ENCODE measurements around the gene GALNT17. TPM values are rescaled to one million over a fixed set of nuclear protein-coding genes. Genes with fewer than 3 reads are reported as not detected.
A peak's percentile ranks its signal among the peaks of the same experiment; 100 is the strongest.
"Not testable (repeated sequence)": the region's sequence is repeated elsewhere in the genome, so short reads cannot be mapped to it uniquely, and the experiment has no call there.

GALNT17 gene
- polyA plus RNA-seq, 1 donor: 3.1 TPM

DNA sequence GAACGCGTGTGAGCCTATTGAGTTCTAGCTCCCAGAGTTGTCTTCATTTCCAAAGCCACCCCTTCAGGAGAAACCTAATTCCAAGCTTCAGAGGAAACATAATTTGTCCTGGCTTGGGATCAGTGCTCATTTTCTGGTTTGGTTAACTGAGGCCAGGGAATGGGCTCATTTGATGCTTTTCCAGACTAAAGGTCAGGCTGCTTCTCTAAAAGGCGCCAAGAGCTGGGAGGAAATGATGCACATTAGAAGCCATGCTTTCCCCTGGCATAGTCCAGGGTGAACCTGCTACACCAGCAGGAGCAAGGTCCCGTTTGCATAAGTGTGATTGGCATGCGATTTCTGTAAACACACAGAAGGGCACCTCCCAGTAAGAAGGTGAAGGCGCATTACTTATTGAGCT lies 435.0 kb downstream of the GALNT17 start:
- DNase-seq: no peak

DNA sequence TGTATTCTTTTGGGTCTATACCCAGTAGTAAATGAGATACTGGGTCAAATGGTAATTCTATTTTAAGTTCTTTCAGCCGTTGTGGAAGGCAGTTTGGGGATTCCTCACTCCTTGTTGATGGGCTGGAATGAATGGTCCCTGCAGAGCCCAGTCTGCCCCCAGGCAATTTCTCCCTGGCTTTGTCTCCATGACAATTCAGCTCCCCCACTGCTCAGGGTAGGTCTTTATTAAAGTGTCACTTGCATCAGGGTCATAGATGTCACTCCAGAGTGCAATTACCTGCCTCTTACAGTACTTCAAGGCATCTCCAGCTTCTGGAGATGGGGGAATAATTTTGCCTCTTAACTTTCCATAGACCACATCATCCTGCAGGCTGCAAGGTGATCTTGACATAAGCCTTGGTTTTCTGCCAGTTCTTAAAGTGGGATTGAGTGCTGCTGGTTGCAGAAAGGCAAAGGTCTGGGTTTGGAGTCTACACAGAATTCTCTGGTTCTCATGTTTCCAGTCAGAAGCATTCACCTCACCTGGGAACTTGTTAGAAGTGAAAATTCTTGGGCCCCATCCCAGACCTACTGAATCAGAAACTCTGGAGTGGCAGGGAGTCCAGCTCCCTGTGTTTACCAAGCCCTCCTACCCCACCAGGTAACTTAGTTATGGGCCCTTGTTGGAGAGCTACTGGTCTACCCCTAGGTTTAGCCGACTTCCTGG lies 442.4 kb downstream of the GALNT17 start:
- DNase-seq: no peak

DNA sequence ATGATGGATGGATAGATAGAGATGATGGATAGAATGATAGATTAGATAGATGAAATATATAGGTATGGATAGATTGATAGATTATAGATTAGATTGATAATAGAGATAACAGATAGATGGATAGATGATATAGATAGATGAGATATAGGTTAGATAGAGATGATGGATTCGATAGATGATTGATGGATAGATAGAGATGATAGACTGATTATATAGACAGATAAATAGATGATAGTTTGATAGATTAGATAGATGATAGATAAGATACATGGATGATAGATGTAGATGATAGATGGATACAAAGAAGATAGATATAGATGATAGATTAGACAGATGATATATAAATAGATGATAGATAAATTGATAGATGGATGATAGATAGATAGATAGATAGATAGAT lies 448.1 kb downstream of the GALNT17 start:
- DNase-seq: no peak

- no peak for DNase-seq
Measured at GRCh38 chr7:71584256-71584655, 452.3 kb downstream of the GALNT17 start.

DNA sequence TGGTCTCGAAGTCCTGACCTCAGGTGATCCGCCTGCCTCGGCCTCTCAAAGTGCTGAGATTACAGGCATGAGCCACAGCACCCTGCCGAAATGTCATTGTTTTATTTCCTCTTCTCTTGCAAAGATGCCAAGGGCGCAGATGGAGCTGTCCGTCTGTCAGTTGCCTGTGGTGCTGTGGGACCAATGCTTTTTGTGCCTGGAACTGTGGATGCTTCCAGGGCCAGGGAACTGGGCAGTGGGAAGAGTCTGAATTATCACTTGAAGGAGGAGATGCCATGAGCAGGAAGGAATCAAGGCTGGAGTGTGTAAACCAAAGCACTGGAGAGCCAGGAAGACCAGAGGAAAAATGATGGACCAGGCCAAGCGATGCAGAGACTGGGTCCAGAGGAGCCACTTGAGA lies 459.9 kb downstream of the GALNT17 start:
- DNase-seq: no peak

GRCh38 chr7:71592388-71592787 lies 460.4 kb downstream of the GALNT17 start:
- not testable (repeated sequence) for DNase-seq

GRCh38 chr7:71594736-71595135 lies 462.8 kb downstream of the GALNT17 start:
- no peak for DNase-seq

GRCh38 chr7:71595176-71595575 lies 463.2 kb downstream of the GALNT17 start:
- DNase-seq: no peak

DNA sequence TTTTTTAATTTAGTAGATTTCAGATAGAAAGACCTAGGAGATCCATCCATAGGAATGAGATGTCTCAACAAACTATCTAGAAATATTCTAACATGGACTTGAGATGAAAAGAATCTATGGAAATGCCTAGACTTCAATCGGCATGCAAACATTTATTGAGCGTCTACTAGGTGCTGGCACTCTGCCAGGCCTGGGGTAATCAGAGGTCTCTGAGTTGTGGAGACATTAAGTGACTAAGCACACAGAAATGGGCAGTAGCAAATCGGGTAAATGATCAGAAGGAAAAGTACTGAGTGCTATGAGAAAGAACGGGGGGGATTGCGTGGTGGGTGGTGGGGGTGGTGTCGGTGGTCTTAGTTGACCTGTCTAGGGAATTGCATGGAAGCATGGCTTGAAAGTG lies 466.6 kb downstream of the GALNT17 start:
- no peak for DNase-seq

GRCh38 chr7:71601851-71602250 lies 469.9 kb downstream of the GALNT17 start:
- DNase-seq: peak; percentile 40

GRCh38 chr7:71604818-71605414 lies 473.0 kb downstream of the GALNT17 start:
- no peak for DNase-seq

GRCh38 chr7:71611986-71612385 lies 480.0 kb downstream of the GALNT17 start:
- no peak for DNase-seq

DNA sequence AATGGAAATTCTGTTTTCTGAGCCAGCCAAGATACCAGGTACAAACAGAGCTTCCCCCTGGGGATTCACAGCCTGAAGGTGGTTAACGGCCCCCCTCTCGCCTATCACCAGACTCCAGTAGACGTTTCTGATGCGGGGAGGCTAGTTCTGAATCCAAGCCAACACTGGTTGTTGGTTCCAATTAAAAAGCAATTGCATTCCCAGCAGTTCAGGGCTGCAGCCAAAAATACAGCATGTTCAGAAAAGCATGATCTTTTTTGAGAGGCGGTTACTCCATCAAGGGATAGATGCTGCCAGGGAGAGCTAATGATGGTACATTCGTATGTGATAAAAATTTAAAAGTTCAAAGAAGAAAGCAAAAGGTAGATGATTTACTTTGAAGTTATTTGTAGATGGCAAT lies 481.0 kb downstream of the GALNT17 start:
- DNase-seq: no peak

- DNase-seq: no peak
Measured at GRCh38 chr7:71613313-71613712, 481.4 kb downstream of the GALNT17 start.

- no peak for DNase-seq
Measured at GRCh38 chr7:71615017-71615416, 483.1 kb downstream of the GALNT17 start.

DNA sequence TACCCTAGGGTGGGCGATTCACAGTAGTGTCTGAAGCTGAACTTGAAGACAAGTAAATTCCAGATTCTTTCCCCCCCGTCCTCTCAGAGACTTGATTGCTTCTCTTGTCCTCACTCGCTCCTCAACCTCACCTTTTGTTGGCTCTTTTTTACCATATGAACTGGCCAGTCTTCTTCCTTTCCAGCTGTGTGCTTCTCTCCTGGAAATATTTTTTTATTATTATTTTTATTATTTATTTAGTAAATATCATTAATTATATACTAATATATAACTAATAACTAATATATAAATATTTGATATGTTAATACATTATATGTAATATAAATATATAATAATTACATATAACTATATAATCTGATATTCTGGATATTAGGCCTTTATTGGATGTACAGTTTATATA lies 484.3 kb downstream of the GALNT17 start:
- no peak for DNase-seq

- DNase-seq: no peak
Measured at GRCh38 chr7:71618278-71618677, 486.3 kb downstream of the GALNT17 start.

DNA sequence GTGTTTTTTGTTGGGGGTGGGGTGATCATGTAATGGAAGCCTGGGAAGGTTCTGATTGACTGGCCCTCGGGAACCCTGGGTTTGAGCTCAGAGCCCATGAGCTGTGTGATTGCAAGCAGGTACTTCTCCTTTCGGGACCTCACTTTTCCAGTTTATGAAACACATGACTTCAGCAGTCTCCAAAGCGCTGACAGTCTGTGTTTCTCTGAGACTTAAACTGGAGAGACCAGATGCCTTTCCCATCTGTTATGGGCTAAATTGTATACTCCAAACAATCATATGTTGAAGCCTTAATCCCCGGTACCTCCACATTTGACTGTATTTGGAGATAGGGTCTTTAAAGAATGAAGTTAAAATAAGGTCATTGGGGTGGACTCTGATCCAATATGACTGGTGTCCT lies 493.6 kb downstream of the GALNT17 start:
- no peak for DNase-seq

- DNase-seq: no peak
Measured at GRCh38 chr7:71626206-71626605, 494.3 kb downstream of the GALNT17 start.

DNA sequence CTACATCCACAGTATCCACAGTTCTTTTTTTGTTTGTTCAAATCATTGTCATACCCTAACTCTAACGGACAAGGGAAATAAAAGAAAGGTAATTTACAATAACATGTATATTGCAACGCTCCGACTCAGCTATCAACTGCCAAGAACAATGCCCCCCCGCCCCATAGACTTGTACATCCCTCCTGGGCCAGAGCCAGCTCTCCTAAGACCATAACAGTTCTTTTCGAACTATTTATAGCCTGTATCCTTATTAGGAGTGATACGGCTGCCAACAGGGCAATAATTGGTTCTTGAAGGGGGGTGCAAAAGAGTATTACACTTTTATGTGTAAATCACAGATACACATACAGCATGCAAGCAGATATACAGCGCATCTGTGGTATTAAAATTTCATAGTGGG lies 495.7 kb downstream of the GALNT17 start:
- DNase-seq: no peak

GRCh38 chr7:71630516-71630915 lies 498.6 kb downstream of the GALNT17 start:
- no peak for DNase-seq

- DNase-seq: peak; percentile 30
Measured at GRCh38 chr7:71633551-71634008, 501.6 kb downstream of the GALNT17 start.

- not testable (repeated sequence) for DNase-seq
Measured at GRCh38 chr7:71635849-71636248, 503.9 kb downstream of the GALNT17 start.

DNA sequence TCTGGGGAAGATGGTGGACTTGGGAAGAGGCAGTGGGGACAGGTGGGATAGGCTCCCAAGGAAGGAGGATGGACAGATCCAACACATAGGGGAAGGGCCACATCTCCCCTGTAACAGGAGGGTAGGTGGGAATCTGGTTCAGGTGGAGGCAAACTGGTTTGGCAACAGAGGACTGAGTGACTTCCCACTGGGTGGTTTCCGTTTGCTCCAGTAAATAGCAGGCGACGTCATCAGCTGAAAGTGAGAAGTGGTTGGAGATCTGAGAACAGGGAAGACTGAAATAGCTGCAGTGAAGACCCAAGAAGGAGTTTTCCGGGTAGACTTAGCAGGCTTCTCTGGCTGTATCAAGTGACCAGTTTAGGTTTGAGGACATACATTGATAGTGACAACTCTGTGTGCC lies 504.4 kb downstream of the GALNT17 start:
- DNase-seq: peak; percentile 13

Measured in left kidney (tissue), 2 donors.